Measurements from ENCODE around the gene INPP4B. TPM values are rescaled to one million over a fixed set of nuclear protein-coding genes. Genes with fewer than 3 reads are reported as not detected.

INPP4B gene
- total RNA-seq, 1 experiment from 2014 or later: 14.3 TPM

- TF ChIP-seq CEBPB (IDR thresholded peaks at IDR 0.05; ENCODE audit: low read depth): no peak
- no peak for TF ChIP-seq TCF7L2 (IDR thresholded peaks at IDR 0.05; ENCODE audit: borderline replicate concordance, extremely low read depth, insufficient read depth, insufficient read length)
- no peak for TF ChIP-seq ATF3 (IDR thresholded peaks at IDR 0.05)
- TF ChIP-seq FOSL1 (IDR thresholded peaks at IDR 0.05; ENCODE audit: low read depth): no peak
- no peak for TF ChIP-seq ZNF274 (IDR thresholded peaks at IDR 0.05; ENCODE audit: low read depth, low read length)
- TF ChIP-seq SP1 (IDR thresholded peaks at IDR 0.05; ENCODE audit: low read depth): no peak
- no peak for TF ChIP-seq POLR2AphosphoS5 (IDR thresholded peaks at IDR 0.05; ENCODE audit: low read depth, low read length)
Observed at GRCh38 chr4:142540483-142540804, 305.7 kb downstream of the INPP4B start (continued).

DNA sequence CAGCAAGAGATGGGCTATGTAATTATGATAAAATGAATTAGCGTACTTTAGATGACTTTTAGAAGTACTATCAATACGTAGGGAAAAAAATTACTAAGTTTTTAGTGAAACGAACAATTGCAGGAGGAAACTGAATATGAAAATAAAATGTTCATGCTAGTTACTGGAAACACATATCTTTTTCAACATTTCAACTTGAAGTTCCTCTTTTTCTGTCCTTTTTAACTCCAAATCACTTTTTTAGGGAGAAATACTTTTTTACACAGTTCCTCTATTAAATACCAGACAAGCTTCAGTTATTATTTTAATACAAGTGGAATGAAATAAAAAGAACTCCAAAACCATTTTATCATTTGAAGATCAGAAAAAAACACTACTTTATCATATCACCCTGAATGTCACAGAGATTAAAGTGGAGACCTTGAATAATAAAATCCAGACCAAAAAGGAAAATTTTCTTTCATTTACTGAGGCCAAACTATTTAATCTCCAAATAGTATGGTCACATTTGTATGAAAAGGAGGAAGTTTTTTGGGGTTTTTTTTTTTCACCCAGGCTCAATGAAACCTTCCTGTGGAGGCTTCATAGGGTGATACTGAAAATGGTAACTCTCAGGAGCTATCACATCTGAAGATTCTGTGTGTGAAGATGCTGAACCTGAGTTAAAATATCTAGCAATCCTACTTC is 306.2 kb downstream of the INPP4B start:
- Histone ChIP-seq H3K9me2 (ENCODE audit: insufficient read depth) (0 out of 2 replicates have a peak, but pooled peaks cover 3% of the 10 kb centered on the region), H3K9me3 (ENCODE audit: control insufficient read depth in 1 of 2, insufficient read depth in 1 of 2, low read depth in 1 of 2, low read length in 2 of 2) (no peaks in the 10 kb centered on the region), H3K4me3 (replicated peaks in 1 of 2; ENCODE audit: low read depth in 1 of 2, low read length in 2 of 2) (no peak overlapping the region), H3K27ac (ENCODE audit: low read depth, low read length) (no peak overlapping the region), H3K27me3 (ENCODE audit: insufficient read depth, low read length) (no peaks in the 10 kb centered on the region), H3K4me2 (ENCODE audit: low read length) (no peak overlapping the region), H3K9ac (ENCODE audit: low read length) (no peak overlapping the region), H3K79me2 (ENCODE audit: insufficient read depth, low read length) (no peaks in the 10 kb centered on the region), H2AFZ (ENCODE audit: low read depth, low read length, poor library complexity, severe bottlenecking) (peak overlapping the region; percentile 45), H4K20me1 (ENCODE audit: insufficient read depth) (no peaks in the 10 kb centered on the region), H3K36me3 (ENCODE audit: control insufficient read depth in 1 of 2, insufficient read depth in 2 of 2, low read length in 2 of 2) (no peaks in the 10 kb centered on the region), H3K4me1 (ENCODE audit: control insufficient read depth in 1 of 2, insufficient read depth in 2 of 2, low read length in 2 of 2) (no peaks in the 10 kb centered on the region)
- ChIA-PET RAD21 (ENCODE audit: low non-redundant PET in 1 of 2, low total read pairs in 2 of 2, uncharacterized antibody in 2 of 2, unreplicated experiment in 2 of 2) (no interaction called here), POLR2A (interaction anchor here (1.4 kb wide), 1 partner anchor 10 kb away, joined by 5 read pairs; no protein-coding TSS in a partner anchor), CTCF (no interaction called here)
- DNase-seq (ENCODE audit: low read depth, low spot score) (no peak), ATAC-seq (no peak)
- no TSS peak for BruUV-seq (replicated peaks)
- intact Hi-C loops (cut with micrococcal nuclease): no loop called here
- TF ChIP-seq EGR1 (IDR thresholded peaks at IDR 0.05; ENCODE audit: low read depth): no peak

DNA sequence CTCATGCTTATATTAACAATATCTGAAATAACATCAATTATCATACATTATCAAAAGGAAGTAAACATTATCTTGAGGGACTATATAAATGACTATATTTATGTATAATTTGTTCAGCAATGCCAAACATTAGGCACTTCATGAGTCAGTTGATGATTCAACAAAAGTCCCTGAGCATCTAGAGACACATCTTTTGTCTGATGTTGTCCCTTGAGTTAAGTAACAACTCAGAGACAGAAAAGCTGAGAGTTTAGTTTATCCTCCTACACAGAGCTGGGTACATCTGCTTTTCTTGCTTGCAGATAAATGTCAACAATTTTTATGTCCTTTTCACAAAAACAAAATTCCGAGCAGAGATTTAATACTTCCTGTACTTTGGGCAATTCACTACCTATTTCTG is 311.1 kb downstream of the INPP4B start:
- Histone ChIP-seq H4K20me1 (ENCODE audit: insufficient read depth) (no peaks in the 10 kb centered on the region), H3K4me3 (replicated peaks in 1 of 2; ENCODE audit: low read depth in 1 of 2, low read length in 2 of 2) (no peak overlapping the region), H3K9ac (ENCODE audit: low read length) (no peak overlapping the region), H3K36me3 (ENCODE audit: control insufficient read depth in 1 of 2, insufficient read depth in 2 of 2, low read length in 2 of 2) (no peaks in the 10 kb centered on the region), H3K27ac (ENCODE audit: low read depth, low read length) (no peak overlapping the region), H2AFZ (ENCODE audit: low read depth, low read length, poor library complexity, severe bottlenecking) (no peak overlapping the region), H3K9me3 (ENCODE audit: control insufficient read depth in 1 of 2, insufficient read depth in 1 of 2, low read depth in 1 of 2, low read length in 2 of 2) (no peaks in the 10 kb centered on the region), H3K4me1 (ENCODE audit: control insufficient read depth in 1 of 2, insufficient read depth in 2 of 2, low read length in 2 of 2) (no peaks in the 10 kb centered on the region), H3K9me2 (ENCODE audit: insufficient read depth) (0 out of 2 replicates have a peak, but pooled peaks cover 3% of the 10 kb centered on the region), H3K4me2 (ENCODE audit: low read length) (no peak overlapping the region), H3K79me2 (ENCODE audit: insufficient read depth, low read length) (no peaks in the 10 kb centered on the region), H3K27me3 (ENCODE audit: insufficient read depth, low read length) (no peaks in the 10 kb centered on the region)
- ChIA-PET POLR2A (no interaction called here), CTCF (no interaction called here), RAD21 (ENCODE audit: low non-redundant PET in 1 of 2, low total read pairs in 2 of 2, uncharacterized antibody in 2 of 2, unreplicated experiment in 2 of 2) (no interaction called here)
- ATAC-seq: no peak
- TF ChIP-seq FOSL1 (IDR thresholded peaks at IDR 0.05; ENCODE audit: low read depth) (0 out of 2 replicates have a peak, but pooled peaks have one; percentile 15), ELF1 (IDR thresholded peaks at IDR 0.05; ENCODE audit: borderline replicate concordance, low read depth) (no peak)
- BruUV-seq (replicated peaks): no TSS peak
- DNase-seq (ENCODE audit: low read depth, low spot score): no peak
- intact Hi-C loops (cut with micrococcal nuclease): no loop called here
